ENCODE data around the gene PIH1D1. TPM values are rescaled to one million over a fixed set of nuclear protein-coding genes. Genes with fewer than 3 reads are reported as not detected.

PIH1D1 gene
- total RNA-seq, 1 experiment from 2014 or later, result 153 TPM

GRCh38 chr19:49422407-49423070 is 29.1 kb downstream of the PIH1D1 start (continued):
- no peak for TF ChIP-seq ZNF423 (CRISPR knock-in tag; IDR thresholded peaks at IDR 0.05)
- TF ChIP-seq E2F5 (CRISPR knock-in tag; IDR thresholded peaks at IDR 0.05), result peak; percentile 89
- TF ChIP-seq HMGXB4 (CRISPR knock-in tag; IDR thresholded peaks at IDR 0.05), result peak; percentile 59; the same call in 1 of the 2 replicates
- no peak for TF ChIP-seq AFF4 (CRISPR knock-in tag; IDR thresholded peaks at IDR 0.05; ENCODE audit: borderline replicate concordance)

- Mint-ChIP-seq H3K4me1 (peaks cover 78% of the 10 kb centered on the region), H3K4me3 (peak overlapping the region; percentile 49; the same call in 1 of the 2 replicates), H3K9me3 (no peaks in the 10 kb centered on the region), H3K36me3 (no peaks in the 10 kb centered on the region), H3K27ac (no peak overlapping the region), H3K27me3 (ENCODE audit: low read depth) (peaks cover 81% of the 10 kb centered on the region)
- ATAC-seq (no peak), DNase-seq (ENCODE audit: low spot score) (no peak)
- POLR2A ChIA-PET, result interaction anchor here (0.6 to 1.4 kb wide), 2 partner anchors 11 to 18 kb away, joined by 3 to 4 read pairs; no protein-coding TSS in a partner anchor
- TF ChIP-seq SMAD3 (CRISPR knock-in tag; IDR thresholded peaks at IDR 0.05; ENCODE audit: borderline replicate concordance) (no peak), FOXP1 (CRISPR knock-in tag; IDR thresholded peaks at IDR 0.05; ENCODE audit: borderline replicate concordance) (no peak), ZMAT4 (CRISPR knock-in tag; IDR thresholded peaks at IDR 0.05) (no peak), RORB (CRISPR knock-in tag; IDR thresholded peaks at IDR 0.05) (no peak), PREB (CRISPR knock-in tag; IDR thresholded peaks at IDR 0.05; ENCODE audit: borderline replicate concordance) (no peak), CBFB (CRISPR knock-in tag; IDR thresholded peaks at IDR 0.05; ENCODE audit: low read depth) (no peak), STAT6 (CRISPR knock-in tag; conservative IDR thresholded peaks at IDR 0.05; ENCODE audit: low read depth) (no peak), ZNF121 (CRISPR knock-in tag; IDR thresholded peaks at IDR 0.05) (no peak), E2F1 (CRISPR knock-in tag; IDR thresholded peaks at IDR 0.05) (no peak), ZBTB43 (CRISPR knock-in tag; IDR thresholded peaks at IDR 0.05) (no peak), ZNF416 (CRISPR knock-in tag; IDR thresholded peaks at IDR 0.05) (no peak), AFF4 (CRISPR knock-in tag; IDR thresholded peaks at IDR 0.05; ENCODE audit: borderline replicate concordance) (no peak), ATF1 (CRISPR knock-in tag; IDR thresholded peaks at IDR 0.05) (no peak)
- CTCF ChIA-PET, result interaction anchor here (0.6 to 8.4 kb wide), 24 partner anchors 9 to 223 kb away, joined by 3 to 120 read pairs (median 4); partner anchors contain the start of genes DKKL1, KASH5, PIH1D1 and TEAD2
Measured at GRCh38 chr19:49421878-49422202, 29.8 kb downstream of the PIH1D1 start.
